Liver (tissue), 3 donors: Measurements from ENCODE around the gene SAMD8.

ENCODE experiments used
- ATF3 ChIP-seq: IDR thresholded peaks from 2 replicates; pipeline ENCODE4 v1.6.1; 2016; ENCODE audit warnings: antibody characterized with exemption
- CTCF ChIP-seq: fragments of 150-350 bp; IDR thresholded peaks from 2 replicates; pipeline ENCODE4 v1.5.1; 2017; ENCODE audit warnings: improper control_type of control experiment, low read depth, low read length; ENCODE audit not compliant: missing input control
- GABPA ChIP-seq, 2 donors: IDR thresholded peaks in 1 of 2; conservative IDR thresholded peaks in 1 of 2; 2 replicates each; pipeline ENCODE4 v1.6.1; 2016; ENCODE audit warnings: antibody characterized with exemption in 2 of 2, mild to moderate bottlenecking in 1 of 2, moderate library complexity in 1 of 2
- JUND ChIP-seq, 2 donors: IDR thresholded peaks; 2 replicates each; pipeline ENCODE4 v1.6.1; 2016; ENCODE audit warnings: antibody characterized with exemption in 2 of 2
- MAX ChIP-seq: IDR thresholded peaks from 2 replicates; pipeline ENCODE4 v1.6.1; 2016; ENCODE audit warnings: antibody characterized with exemption
- RXRA ChIP-seq, 2 donors: IDR thresholded peaks; 2 replicates each; pipeline ENCODE4 v1.6.1; 2017 to 2018; ENCODE audit warnings: antibody characterized with exemption in 2 of 2, mild to moderate bottlenecking in 1 of 2
- ZBTB33 ChIP-seq: IDR thresholded peaks from 2 replicates; pipeline ENCODE4 v1.6.1; 2016; ENCODE audit warnings: antibody characterized with exemption
- donor health status: healthy.
- donor health status: healthy.

GRCh38 chr10:75170215-75170614 lies 58.8 kb downstream of the SAMD8 start:
- TF ChIP-seq CTCF (no peak), JUND (IDR thresholded peaks at IDR 0.05) (no peak), RXRA (IDR thresholded peaks at IDR 0.05) (no peak), GABPA (IDR thresholded peaks at IDR 0.05 in 1 of 2, conservative IDR thresholded peaks at IDR 0.05 in 1 of 2) (no peak), MAX (no peak), ZBTB33 (no peak), ATF3 (no peak)
